Measurements from ENCODE around the gene PRICKLE2. TPM values are rescaled to one million over a fixed set of nuclear protein-coding genes. Genes with fewer than 3 reads are reported as not detected.

Gene PRICKLE2
- polyA plus RNA-seq, 3 donors, result not detected

DNA sequence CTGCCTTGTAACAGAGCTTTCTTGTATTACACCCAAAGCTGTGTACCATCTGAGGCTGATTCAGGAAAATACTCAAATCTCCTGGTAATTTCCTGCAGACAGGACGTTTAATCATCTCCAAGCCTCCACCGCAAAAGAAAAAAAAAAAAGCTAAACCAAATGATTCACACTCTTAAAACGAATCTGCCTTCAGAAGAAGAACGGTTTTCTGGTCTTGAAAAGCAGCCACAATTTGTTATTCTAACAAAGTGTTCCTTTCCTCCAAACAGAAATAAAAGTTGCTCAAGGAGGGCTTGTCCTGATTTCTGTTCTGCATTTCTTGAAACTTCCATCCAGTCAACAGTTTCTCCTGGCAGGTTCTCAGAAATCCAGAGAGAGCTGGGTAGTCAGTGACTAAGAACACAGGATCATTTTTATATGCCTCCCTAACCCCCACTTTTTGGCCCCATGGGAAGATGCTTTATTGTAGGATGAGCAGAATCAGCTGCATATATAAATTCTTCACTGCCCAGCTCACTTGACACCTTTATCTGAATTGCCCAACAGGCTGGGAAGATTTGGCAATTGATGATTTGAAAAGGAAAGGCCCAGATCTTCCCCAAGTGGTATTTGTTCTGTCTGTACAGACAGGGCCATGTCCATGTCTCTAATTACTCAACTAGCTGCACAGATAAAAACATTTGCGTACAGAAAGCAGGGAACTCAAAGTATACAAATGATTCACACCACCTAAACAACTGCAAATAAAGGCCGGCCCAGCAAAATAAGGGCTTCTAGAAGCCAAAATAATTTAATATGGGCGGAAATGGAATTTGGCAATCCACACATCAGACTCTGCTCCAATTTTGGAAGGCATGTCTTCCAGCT, 41.0 kb upstream of the PRICKLE2 start:
- H3K9me3 ChIP-seq (replicated peaks in 1 of 2; ENCODE audit: control insufficient read depth in 1 of 2, insufficient read depth in 1 of 2, low read length in 2 of 2), result peaks cover 0 to 5% of the 10 kb centered on the region in 2 donors
- H3K36me3 Mint-ChIP-seq, result no peaks in the 10 kb centered on the region
- TF ChIP-seq, protein P1, sequence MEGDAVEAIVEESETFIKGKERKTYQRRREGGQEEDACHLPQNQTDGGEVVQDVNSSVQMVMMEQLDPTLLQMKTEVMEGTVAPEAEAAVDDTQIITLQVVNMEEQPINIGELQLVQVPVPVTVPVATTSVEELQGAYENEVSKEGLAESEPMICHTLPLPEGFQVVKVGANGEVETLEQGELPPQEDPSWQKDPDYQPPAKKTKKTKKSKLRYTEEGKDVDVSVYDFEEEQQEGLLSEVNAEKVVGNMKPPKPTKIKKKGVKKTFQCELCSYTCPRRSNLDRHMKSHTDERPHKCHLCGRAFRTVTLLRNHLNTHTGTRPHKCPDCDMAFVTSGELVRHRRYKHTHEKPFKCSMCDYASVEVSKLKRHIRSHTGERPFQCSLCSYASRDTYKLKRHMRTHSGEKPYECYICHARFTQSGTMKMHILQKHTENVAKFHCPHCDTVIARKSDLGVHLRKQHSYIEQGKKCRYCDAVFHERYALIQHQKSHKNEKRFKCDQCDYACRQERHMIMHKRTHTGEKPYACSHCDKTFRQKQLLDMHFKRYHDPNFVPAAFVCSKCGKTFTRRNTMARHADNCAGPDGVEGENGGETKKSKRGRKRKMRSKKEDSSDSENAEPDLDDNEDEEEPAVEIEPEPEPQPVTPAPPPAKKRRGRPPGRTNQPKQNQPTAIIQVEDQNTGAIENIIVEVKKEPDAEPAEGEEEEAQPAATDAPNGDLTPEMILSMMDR (IDR thresholded peaks at IDR 0.05), result no peak
- H3K27me3 Mint-ChIP-seq (ENCODE audit: low read depth in 3 of 3), result peaks cover 2 to 22% (median 10%) of the 10 kb centered on the region in 3 donors
- H3K79me2 ChIP-seq (ENCODE audit: insufficient read depth, low read length), result no peaks in the 10 kb centered on the region
- H3K27ac ChIP-seq (ENCODE audit: low read depth in 1 of 2, low read length in 2 of 2), result no peak overlapping the region
- no peaks in the 10 kb centered on the region for H3K4me1 ChIP-seq (ENCODE audit: control insufficient read depth in 1 of 2, insufficient read depth in 2 of 2, low read length in 2 of 2)
- intact Hi-C loops (cut with micrococcal nuclease), result no loop called here
- no peaks in the 10 kb centered on the region for H3K4me1 Mint-ChIP-seq
- no peak overlapping the region for H3K9ac ChIP-seq (ENCODE audit: insufficient read depth, low read length, poor library complexity, severe bottlenecking)
- WGBS (ENCODE audit: insufficient coverage), result 15% methylated on average over 4 of the region's 7 CpGs
- no peak overlapping the region for H3K4me3 Mint-ChIP-seq
- peaks cover 3 to 12% (median 8%) of the 10 kb centered on the region in 7 donors for H3K9me3 Mint-ChIP-seq
- no peak overlapping the region for H3K27ac Mint-ChIP-seq
- peaks cover 6 to 17% of the 10 kb centered on the region in 2 donors for H3K27me3 ChIP-seq (ENCODE audit: control insufficient read depth in 2 of 2, insufficient read depth in 2 of 2, low read length in 2 of 2)
- H3K4me3 ChIP-seq (replicated peaks in 1 of 3; ENCODE audit: low read depth in 2 of 3, low read length in 3 of 3), result no peak overlapping the region
- no peak for DNase-seq
- no peaks in the 10 kb centered on the region for H3K36me3 ChIP-seq (replicated peaks in 1 of 2; ENCODE audit: control insufficient read depth in 1 of 2, insufficient read depth in 2 of 2, low read length in 2 of 2)
- no peak overlapping the region for H2AFZ ChIP-seq (ENCODE audit: insufficient read depth, low read depth, low read length, poor library complexity, severe bottlenecking)
- H3K4me2 ChIP-seq (replicated peaks; ENCODE audit: extremely low read depth, low read length, poor library complexity, severe bottlenecking), result no peak overlapping the region
- no peaks in the 10 kb centered on the region for H4K20me1 ChIP-seq (ENCODE audit: insufficient read depth, low read length)

DNA sequence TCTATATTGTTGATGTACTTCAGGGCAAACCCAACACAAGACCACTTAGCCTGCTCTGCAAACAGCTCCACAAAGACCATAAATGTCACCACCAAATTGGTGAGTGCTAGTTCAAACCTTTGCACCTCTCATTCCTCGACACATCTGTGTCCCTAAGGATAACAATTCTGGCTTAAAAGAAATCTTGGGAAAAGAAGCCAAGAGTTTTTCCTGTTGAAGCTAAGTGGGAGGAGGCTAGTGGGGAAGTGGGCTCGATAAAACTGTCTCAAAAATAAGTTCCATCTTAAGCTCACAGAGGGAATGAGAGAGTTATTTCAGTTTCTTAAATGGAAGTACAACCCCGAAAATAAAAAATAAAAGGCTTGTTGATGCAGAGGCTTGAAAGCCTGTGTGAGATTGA, 40.4 kb upstream of the PRICKLE2 start:
- Histone ChIP-seq H3K9ac (ENCODE audit: insufficient read depth, low read length, poor library complexity, severe bottlenecking) (no peak overlapping the region), H4K20me1 (ENCODE audit: insufficient read depth, low read length) (no peaks in the 10 kb centered on the region), H3K4me1 (ENCODE audit: control insufficient read depth in 1 of 2, insufficient read depth in 2 of 2, low read length in 2 of 2) (no peaks in the 10 kb centered on the region), H3K27ac (ENCODE audit: low read depth in 1 of 2, low read length in 2 of 2) (no peak overlapping the region), H2AFZ (ENCODE audit: insufficient read depth, low read depth, low read length, poor library complexity, severe bottlenecking) (no peak overlapping the region), H3K36me3 (replicated peaks in 1 of 2; ENCODE audit: control insufficient read depth in 1 of 2, insufficient read depth in 2 of 2, low read length in 2 of 2) (no peaks in the 10 kb centered on the region), H3K9me3 (replicated peaks in 1 of 2; ENCODE audit: control insufficient read depth in 1 of 2, insufficient read depth in 1 of 2, low read length in 2 of 2) (peaks cover 0 to 5% of the 10 kb centered on the region in 2 donors), H3K4me3 (replicated peaks in 1 of 3; ENCODE audit: low read depth in 2 of 3, low read length in 3 of 3) (no peak overlapping the region), H3K79me2 (ENCODE audit: insufficient read depth, low read length) (no peaks in the 10 kb centered on the region), H3K4me2 (replicated peaks; ENCODE audit: extremely low read depth, low read length, poor library complexity, severe bottlenecking) (no peak overlapping the region), H3K27me3 (ENCODE audit: control insufficient read depth in 2 of 2, insufficient read depth in 2 of 2, low read length in 2 of 2) (peaks cover 6 to 17% of the 10 kb centered on the region in 2 donors)
- no CpG with 5 or more reads among the region's 3 CpGs for WGBS (ENCODE audit: insufficient coverage)
- no peak overlapping the region for H3K27ac Mint-ChIP-seq
- H3K36me3 Mint-ChIP-seq, result no peaks in the 10 kb centered on the region
- peaks cover 3 to 10% (median 8%) of the 10 kb centered on the region in 7 donors for H3K9me3 Mint-ChIP-seq
- DNase-seq, result no peak
- peaks cover 2 to 22% (median 10%) of the 10 kb centered on the region in 3 donors for H3K27me3 Mint-ChIP-seq (ENCODE audit: low read depth in 3 of 3)
- H3K4me1 Mint-ChIP-seq, result no peaks in the 10 kb centered on the region
- intact Hi-C loops (cut with micrococcal nuclease), result no loop called here
- no peak overlapping the region for H3K4me3 Mint-ChIP-seq
- TF ChIP-seq, protein P1 (IDR thresholded peaks at IDR 0.05), result no peak

All from CD14-positive monocyte (primary cell).